GM12891 (cell line): Measurements from ENCODE around the gene EIF5B. TPM values are rescaled to one million over a fixed set of nuclear protein-coding genes. Genes with fewer than 3 reads are reported as not detected.
"Not testable (repeated sequence)": the region's sequence is repeated elsewhere in the genome, so short reads cannot be mapped to it uniquely, and the experiment has no call there.

Experiments used
- DNase-seq: peaks from one replicate; pipeline ENCODE4 v3.0.0; 2011; ENCODE audit warnings: low spot score; ENCODE audit not compliant: insufficient read length
- FAIRE-seq: peaks from 2 replicates; lab custom pipeline; 2011; peaks lifted over from hg19 to GRCh38; lab: Jason Lieb, UNC
- PAX5 ChIP-seq: IDR thresholded peaks from 2 replicates; pipeline ENCODE4 v1.6.1; 2011; ENCODE audit warnings: low read length, moderate library complexity, mild to moderate bottlenecking; ENCODE audit not compliant: insufficient read depth, severe bottlenecking
- POLR2A ChIP-seq: IDR thresholded peaks from 2 replicates; pipeline ENCODE4 v1.6.1; 2011; ENCODE audit warnings: low read depth, low read length, control low read depth
- POLR2AphosphoS5 ChIP-seq: IDR thresholded peaks from 2 replicates; pipeline ENCODE4 v1.6.1; 2011; ENCODE audit warnings: low read depth, low read length, control low read depth
- POU2F2 ChIP-seq: IDR thresholded peaks from 2 replicates; pipeline ENCODE4 v1.6.1; 2011; ENCODE audit warnings: low read depth, mild to moderate bottlenecking, control low read depth, low read length, moderate library complexity
- SPI1 ChIP-seq: IDR thresholded peaks from 2 replicates; pipeline ENCODE4 v1.6.1; 2011; ENCODE audit warnings: low read depth, low read length, control low read depth
- TAF1 ChIP-seq: IDR thresholded peaks from 2 replicates; pipeline ENCODE4 v1.6.1; 2011; ENCODE audit warnings: low read depth, low read length, control low read depth
- polyA plus RNA-seq: library from polyadenylated mRNA; unstranded; fragments of >200 nt; gene quantifications from one replicate; pipeline ENCODE4 v1.2.1, GENCODE V29; 2012; ENCODE audit warnings: low read depth, missing spikeins, inconsistent platforms; ENCODE audit not compliant: missing spikeins

The EIF5B gene, protein sequence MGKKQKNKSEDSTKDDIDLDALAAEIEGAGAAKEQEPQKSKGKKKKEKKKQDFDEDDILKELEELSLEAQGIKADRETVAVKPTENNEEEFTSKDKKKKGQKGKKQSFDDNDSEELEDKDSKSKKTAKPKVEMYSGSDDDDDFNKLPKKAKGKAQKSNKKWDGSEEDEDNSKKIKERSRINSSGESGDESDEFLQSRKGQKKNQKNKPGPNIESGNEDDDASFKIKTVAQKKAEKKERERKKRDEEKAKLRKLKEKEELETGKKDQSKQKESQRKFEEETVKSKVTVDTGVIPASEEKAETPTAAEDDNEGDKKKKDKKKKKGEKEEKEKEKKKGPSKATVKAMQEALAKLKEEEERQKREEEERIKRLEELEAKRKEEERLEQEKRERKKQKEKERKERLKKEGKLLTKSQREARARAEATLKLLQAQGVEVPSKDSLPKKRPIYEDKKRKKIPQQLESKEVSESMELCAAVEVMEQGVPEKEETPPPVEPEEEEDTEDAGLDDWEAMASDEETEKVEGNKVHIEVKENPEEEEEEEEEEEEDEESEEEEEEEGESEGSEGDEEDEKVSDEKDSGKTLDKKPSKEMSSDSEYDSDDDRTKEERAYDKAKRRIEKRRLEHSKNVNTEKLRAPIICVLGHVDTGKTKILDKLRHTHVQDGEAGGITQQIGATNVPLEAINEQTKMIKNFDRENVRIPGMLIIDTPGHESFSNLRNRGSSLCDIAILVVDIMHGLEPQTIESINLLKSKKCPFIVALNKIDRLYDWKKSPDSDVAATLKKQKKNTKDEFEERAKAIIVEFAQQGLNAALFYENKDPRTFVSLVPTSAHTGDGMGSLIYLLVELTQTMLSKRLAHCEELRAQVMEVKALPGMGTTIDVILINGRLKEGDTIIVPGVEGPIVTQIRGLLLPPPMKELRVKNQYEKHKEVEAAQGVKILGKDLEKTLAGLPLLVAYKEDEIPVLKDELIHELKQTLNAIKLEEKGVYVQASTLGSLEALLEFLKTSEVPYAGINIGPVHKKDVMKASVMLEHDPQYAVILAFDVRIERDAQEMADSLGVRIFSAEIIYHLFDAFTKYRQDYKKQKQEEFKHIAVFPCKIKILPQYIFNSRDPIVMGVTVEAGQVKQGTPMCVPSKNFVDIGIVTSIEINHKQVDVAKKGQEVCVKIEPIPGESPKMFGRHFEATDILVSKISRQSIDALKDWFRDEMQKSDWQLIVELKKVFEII
- polyA plus RNA-seq, result 47.7 TPM

- FAIRE-seq, result peak; percentile 81
- TF ChIP-seq POU2F2 (peak; percentile 52; the same call in 1 of the 2 replicates), POLR2AphosphoS5 (peak; percentile 85), POLR2A (peak; percentile 87), TAF1 (peak; percentile 88), SPI1 (no peak), PAX5 (peak; percentile 78)
- DNase-seq, result peak; percentile 73
Observed at GRCh38 chr2:99337113-99338028, at the start of gene EIF5B. Gene EIF5B (plus strand): TSS chr2:99337389. CDS start chr2:99337555, 166 bp downstream.

DNA sequence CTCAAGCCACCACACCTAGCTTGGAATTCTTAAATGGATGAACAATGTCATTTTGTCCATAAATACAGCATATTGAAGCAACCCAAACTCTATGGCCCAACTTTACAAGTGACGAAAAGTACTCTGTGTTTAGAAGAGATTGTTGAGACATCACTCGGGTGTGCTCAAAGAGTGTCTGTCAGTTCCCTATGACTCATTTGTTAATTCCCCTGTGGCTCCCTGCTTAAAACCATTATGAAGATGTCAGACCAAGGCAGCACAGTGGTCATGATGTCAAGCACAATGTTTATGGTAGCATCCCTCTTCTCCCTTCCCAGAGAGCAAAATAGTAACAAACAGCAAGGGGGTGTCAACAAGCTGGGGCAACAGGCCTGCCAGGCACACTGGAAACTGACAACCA lies 39.2 kb upstream of the EIF5B start:
- TF ChIP-seq TAF1 (no peak), POLR2AphosphoS5 (no peak), POU2F2 (no peak), POLR2A (no peak), SPI1 (no peak), PAX5 (no peak)
- no peak for DNase-seq
- no peak for FAIRE-seq

DNA sequence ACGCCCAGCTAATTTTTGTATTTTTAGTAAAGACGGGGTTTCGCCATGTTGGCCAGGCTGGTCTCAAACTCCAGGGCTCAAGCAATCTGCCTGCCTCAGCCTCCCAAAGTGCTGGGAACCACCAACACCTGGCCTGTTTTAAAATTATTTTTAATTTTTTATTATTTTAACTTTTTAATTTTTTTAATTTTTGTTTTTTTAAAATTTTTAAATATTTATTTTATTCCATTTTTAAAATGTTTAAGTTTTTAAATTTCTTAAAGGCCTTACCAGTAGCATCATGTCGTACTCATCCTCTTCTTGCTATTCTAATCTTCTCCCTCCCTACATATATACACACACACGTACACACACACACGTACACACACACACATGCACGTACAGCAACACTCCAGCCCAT lies 37.6 kb upstream of the EIF5B start:
- no peak for TF ChIP-seq POU2F2
- no peak for TF ChIP-seq SPI1
- no peak for TF ChIP-seq TAF1
- TF ChIP-seq POLR2AphosphoS5, result no peak
- no peak for TF ChIP-seq POLR2A
- no peak for TF ChIP-seq PAX5
- FAIRE-seq, result no peak

GRCh38 chr2:99301097-99301496 lies 36.1 kb upstream of the EIF5B start, which contains the start of gene LYG1:
Gene LYG1 (minus strand): TSS chr2:99301197. CDS start chr2:99295670, 5,527 bp downstream.
- DNase-seq, FAIRE-seq: not testable (repeated sequence)

More for the DNA sequence above, 37.6 kb upstream of the EIF5B start:
- DNase-seq, result no peak

DNA sequence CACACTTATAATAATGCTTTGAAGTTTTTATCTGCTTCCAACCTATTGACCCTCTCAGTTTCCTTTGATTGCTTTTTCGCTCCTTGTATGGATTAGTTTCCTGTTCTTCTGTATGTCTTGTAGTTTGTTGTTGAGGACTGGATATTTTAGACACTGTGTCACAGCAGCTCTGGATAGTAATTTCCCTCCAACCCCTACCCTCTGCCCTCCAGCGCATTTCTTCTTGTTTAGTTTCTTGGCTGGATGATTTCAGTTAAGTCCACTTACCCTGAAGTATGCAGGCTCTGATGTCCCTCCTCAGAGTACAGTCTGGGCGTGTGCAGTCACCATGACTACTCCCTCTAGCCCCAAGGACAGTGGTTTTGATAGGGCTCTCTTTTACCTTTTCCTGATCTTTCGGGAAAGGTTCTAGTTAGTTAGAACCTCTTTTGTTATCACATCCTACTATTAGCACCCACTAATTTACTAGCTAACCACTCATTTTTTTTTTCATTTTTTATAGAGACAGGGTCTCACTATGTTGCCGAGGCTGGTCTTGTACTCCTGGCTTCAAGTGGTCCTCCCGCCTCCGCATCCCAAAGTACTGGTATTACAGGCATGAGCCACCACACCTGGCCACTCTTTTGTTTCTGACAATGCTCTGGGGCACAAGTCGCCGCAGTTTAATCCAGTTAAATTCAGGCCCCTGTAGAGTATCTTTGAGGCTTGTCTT lies 19.9 kb upstream of the EIF5B start:
- FAIRE-seq, result no peak
- DNase-seq, result no peak
- TF ChIP-seq TAF1 (no peak), SPI1 (no peak), POLR2A (no peak), POLR2AphosphoS5 (no peak)

DNA sequence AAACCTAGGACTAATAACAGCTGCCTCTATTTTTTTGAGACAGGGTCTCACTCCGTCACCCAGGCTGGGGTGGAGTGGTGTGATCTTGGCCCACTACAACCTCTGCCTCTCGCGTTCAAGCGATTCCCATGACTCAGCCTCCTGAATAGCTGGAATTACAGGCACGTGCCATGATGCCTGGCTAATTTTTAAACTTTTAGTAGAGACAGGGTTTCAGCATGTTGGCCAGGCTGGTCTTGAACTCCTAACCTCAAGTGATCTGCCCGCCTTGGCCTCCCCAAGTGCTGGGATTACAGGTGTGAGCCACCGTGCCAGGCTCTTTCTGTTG lies 19.4 kb upstream of the EIF5B start:
- DNase-seq, FAIRE-seq: not testable (repeated sequence)

DNA sequence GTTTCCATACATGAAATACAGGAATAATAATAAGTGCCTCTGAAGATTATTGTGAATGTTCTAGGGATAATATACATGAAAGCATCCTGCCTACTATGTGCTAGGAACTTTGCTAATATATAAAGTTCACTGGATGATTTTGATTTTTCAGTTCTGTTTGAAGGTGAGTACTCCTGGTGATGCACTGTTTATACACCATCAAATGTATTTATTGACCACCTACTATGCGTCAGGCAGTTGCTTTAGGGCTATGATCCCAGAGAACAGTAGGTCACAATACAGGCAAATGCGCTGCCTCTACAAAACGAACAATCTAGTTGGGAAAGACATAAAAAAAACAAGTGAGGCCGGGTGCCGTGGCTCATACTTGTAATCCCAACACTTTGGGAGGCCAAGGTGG lies 11.8 kb upstream of the EIF5B start:
- TF ChIP-seq POU2F2 (no peak), PAX5 (no peak), SPI1 (no peak), POLR2AphosphoS5 (no peak), POLR2A (no peak), TAF1 (no peak)
- DNase-seq (no peak), FAIRE-seq (no peak)

GRCh38 chr2:99335911-99336803 lies 1.0 kb upstream of the EIF5B start, which contains the start of gene TXNDC9:
Gene TXNDC9 (minus strand): TSS chr2:99336333. CDS start chr2:99333210, 3,123 bp downstream.
- peak; percentile 84 for DNase-seq
- peak; percentile 100 for TF ChIP-seq PAX5
- TF ChIP-seq POLR2A, result peak; percentile 97
- TF ChIP-seq SPI1, result 0 out of 2 replicates have a peak, but pooled peaks have one; percentile 1
- peak; percentile 67 for TF ChIP-seq POU2F2
- TF ChIP-seq POLR2AphosphoS5, result peak; percentile 97
- TF ChIP-seq TAF1, result peak; percentile 92
- peak; percentile 97 for FAIRE-seq

GRCh38 chr2:99336804-99337112 lies 431 bp upstream of the EIF5B start:
- DNase-seq (no peak), FAIRE-seq (no peak)
- no peak for TF ChIP-seq POLR2A
- TF ChIP-seq SPI1, result no peak
- 0 out of 2 replicates have a peak, but pooled peaks have one; percentile 5 for TF ChIP-seq POU2F2
